Stimulated activated CD4-positive, alpha-beta T cell treated with anti-CD3 and anti-CD28 coated beads, Interleukin-2, amount 100 ng/mL, for 4 hours (primary cell): ENCODE measurements around the gene AVPI1.
"Not testable (repeated sequence)": the region's sequence is repeated elsewhere in the genome, so short reads cannot be mapped to it uniquely, and the experiment has no call there.

Experiments used
- DNase-seq: peaks from one replicate; pipeline ENCODE4 v3.0.0-alpha.2; 2020; ENCODE audit warnings: low read depth

Gene AVPI1

GRCh38 chr10:97640174-97640867 lies 46.7 kb downstream of the AVPI1 start, which contains the start of gene PI4K2A:
Gene PI4K2A (plus strand): TSS chr10:97640671. CDS start chr10:97640743, 72 bp downstream.
- DNase-seq = peak; percentile 99

- DNase-seq = not testable (repeated sequence)
Measured at GRCh38 chr10:97639090-97639489, 48.0 kb downstream of the AVPI1 start.

- DNase-seq = no peak
Measured at GRCh38 chr10:97635577-97635976, 51.5 kb downstream of the AVPI1 start.

DNA sequence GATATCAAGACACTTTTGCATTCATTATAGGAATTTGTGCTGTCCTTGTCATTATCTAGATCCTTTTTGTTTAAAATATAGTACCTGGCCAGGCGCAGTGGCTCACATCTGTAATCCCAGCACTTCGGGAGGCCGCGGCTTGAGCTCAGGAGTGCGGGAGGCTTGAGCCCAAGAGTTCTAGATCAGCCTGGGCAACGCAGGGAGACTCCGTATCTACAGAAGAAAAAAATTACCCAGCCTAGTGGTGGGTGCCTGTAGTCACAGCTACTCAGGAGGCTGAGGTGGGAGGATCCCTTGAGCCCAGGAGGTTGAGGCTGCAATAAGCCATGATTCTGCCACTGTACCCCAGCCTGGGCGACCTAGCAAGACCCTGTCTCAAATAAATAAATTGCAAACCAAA lies 53.1 kb downstream of the AVPI1 start:
- no peak for DNase-seq

- peak; percentile 79 for DNase-seq
Measured at GRCh38 chr10:97632949-97633884, 53.8 kb downstream of the AVPI1 start, which contains the start of gene MORN4. Gene MORN4 (minus strand): TSS chr10:97633500. CDS start chr10:97619653, 13,847 bp downstream.

DNA sequence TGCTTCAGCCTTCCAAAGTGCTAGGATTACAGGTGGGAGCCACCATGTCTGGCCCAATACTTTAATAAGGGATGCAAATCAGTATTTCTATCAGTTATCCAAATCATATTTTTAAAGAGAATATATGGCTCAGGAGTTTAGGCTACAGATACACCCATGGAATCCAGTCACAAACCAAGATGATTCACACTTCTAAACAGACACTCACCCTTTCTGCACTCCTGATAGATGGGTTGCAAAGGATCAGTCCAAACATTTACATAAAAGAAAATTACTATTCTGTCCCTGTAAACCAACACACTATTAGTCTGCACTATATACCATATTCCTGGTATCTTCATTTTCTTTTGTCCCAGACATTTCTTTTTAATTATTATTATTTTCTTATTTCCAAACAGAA lies 55.9 kb downstream of the AVPI1 start:
- no peak for DNase-seq

GRCh38 chr10:97629289-97629688 lies 57.8 kb downstream of the AVPI1 start:
- DNase-seq = no peak

DNA sequence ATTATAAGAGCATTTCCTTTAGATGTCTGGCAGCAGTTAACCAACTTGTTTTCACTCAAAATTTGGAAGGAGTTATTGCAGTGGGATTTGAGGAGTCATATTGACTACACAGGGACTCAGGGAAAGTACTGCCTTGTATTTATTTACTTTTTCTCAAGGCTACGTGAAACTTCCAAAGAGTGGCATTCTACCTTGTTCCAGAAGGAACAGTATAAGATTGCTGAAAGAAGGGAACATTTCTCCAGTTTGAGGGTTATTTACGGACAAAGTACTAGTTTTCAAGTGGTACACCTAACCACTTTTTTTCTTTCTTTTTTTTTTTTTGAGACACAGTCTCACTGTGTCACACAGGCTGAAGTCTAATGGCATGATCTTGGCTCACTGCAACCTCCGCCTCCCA lies 58.8 kb downstream of the AVPI1 start:
- DNase-seq = no peak

DNA sequence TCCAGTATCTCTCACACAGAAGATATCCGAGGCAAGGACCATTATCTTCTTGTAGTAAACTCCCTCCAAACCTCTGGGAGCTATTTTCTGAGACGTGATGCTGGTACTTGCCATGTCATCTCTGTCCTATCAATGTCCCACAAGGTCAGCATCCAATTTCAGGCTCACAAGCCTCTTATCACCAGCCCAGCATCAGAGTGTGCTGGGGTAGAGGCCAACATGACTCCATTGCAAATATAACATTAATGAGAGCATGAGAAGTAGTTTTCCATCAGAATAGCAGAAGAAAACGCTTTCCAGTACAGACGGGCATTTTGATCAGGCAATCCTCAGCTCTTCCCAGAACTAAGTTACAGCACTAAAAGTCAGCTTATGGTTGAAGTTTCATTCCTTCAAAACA lies 59.3 kb downstream of the AVPI1 start:
- no peak for DNase-seq
